Suprapubic skin (tissue), 3 donors: Measurements from ENCODE around the gene LDAH.

Experiments
- POLR2AphosphoS5 ChIP-seq, 3 donors: sonication (generic); formaldehyde crosslinking; IDR thresholded peaks; one replicate each; pipeline ENCODE4 v1.6.1; 2017; ENCODE audit warnings: antibody characterized with exemption in 3 of 3
- TF ChIP-seq, protein P1 (sequence below), 2 donors: fragments of 200-600 bp in 1 of 2; fragments of 450-650 bp in 1 of 2; sonication (generic) in 1 of 2; IDR thresholded peaks; one replicate each; pipeline ENCODE4 v1.5.1; 2016 to 2019; ENCODE audit warnings: antibody characterized with exemption in 2 of 2, mild to moderate bottlenecking in 1 of 2, moderate library complexity in 1 of 2

DNA sequence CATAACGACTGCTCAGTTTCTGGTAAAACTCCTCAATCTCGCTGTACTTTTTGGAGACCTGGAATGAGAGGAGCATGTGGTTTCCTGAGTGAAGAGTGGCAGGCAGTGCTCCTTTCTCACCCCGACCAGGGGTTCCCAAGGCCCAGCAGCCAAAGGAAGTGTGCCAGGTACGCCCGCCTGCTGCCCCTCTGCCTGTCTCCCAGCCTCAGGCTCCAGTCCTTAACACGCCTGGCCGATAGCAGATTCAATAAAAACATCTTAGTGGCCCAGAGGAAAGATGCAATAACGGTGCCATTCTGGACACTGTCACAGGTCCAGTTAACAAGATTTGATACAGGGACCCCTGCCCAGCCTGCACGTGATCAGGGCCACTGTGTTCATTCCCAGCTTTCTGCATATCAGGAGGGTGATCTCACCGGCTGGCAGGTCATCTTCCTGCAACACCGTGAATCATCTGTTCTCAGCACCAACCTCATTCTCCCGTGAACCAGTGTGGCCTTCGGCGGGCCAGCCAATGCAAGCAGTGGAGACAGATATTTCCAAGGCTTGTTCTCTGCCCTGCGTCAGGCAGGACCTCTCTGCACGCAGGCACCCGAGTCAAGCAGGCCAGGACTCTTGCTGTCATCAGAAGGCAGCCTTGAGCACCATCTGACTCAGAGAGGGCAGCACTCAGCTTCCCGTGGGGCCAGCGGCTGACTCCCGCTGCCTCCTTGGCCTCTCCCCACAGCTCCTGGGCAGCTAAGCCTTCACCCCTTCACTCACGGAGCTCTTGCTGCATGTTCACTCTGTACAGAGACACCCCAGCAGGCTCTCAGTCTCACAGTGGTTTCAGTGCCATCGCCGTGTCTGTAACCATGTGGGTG, 181.5 kb downstream of the LDAH start:
- TF ChIP-seq, protein P1, sequence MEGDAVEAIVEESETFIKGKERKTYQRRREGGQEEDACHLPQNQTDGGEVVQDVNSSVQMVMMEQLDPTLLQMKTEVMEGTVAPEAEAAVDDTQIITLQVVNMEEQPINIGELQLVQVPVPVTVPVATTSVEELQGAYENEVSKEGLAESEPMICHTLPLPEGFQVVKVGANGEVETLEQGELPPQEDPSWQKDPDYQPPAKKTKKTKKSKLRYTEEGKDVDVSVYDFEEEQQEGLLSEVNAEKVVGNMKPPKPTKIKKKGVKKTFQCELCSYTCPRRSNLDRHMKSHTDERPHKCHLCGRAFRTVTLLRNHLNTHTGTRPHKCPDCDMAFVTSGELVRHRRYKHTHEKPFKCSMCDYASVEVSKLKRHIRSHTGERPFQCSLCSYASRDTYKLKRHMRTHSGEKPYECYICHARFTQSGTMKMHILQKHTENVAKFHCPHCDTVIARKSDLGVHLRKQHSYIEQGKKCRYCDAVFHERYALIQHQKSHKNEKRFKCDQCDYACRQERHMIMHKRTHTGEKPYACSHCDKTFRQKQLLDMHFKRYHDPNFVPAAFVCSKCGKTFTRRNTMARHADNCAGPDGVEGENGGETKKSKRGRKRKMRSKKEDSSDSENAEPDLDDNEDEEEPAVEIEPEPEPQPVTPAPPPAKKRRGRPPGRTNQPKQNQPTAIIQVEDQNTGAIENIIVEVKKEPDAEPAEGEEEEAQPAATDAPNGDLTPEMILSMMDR (IDR thresholded peaks at IDR 0.05), result no peak
- peak in 1 of 3 donors; percentile 13 for TF ChIP-seq POLR2AphosphoS5 (IDR thresholded peaks at IDR 0.05)
